Keratinocyte (primary cell): ENCODE results near the gene OR5AN1. TPM values are rescaled to one million over a fixed set of nuclear protein-coding genes. Genes with fewer than 3 reads are reported as not detected.

Experiments
- DNase-seq: peaks from one replicate; pipeline ENCODE4 v3.0.0-alpha.2; 2011; ENCODE audit warnings: low read depth, missing footprints, low spot score
- FAIRE-seq: peaks from 2 replicates; lab custom pipeline; 2011; peaks lifted over from hg19 to GRCh38; lab: Jason Lieb, UNC
- H2AFZ ChIP-seq: 2 replicates; pipeline ENCODE4 v1.6.0; 2012; ENCODE audit warnings: low read length, control low read depth, inconsistent platforms; ENCODE audit not compliant: control insufficient read depth
- H3K27ac ChIP-seq: 2 replicates; pipeline ENCODE4 v1.5.1; 2011; ENCODE audit warnings: low read length; ENCODE audit not compliant: control insufficient read depth, insufficient read depth
- H3K27me3 ChIP-seq: 3 replicates; pipeline ENCODE4 v1.6.0; 2011; ENCODE audit warnings: low read length; ENCODE audit not compliant: control insufficient read depth, insufficient read depth; ENCODE audit errors: extremely low read depth
- H3K36me3 ChIP-seq, 2 experiments: 2 replicates in 1 of 2; 3 replicates in 1 of 2; pipeline ENCODE4 v1.5.1; 2011; ENCODE audit warnings: low read length in 2 of 2, mild to moderate bottlenecking in 1 of 2; ENCODE audit not compliant: control insufficient read depth in 2 of 2, insufficient read depth in 2 of 2; ENCODE audit errors: extremely low read depth in 1 of 2
- H3K4me1 ChIP-seq: 3 replicates; pipeline ENCODE4 v1.5.1; 2011; ENCODE audit warnings: low read length; ENCODE audit not compliant: control insufficient read depth, insufficient read depth; ENCODE audit errors: extremely low read depth
- H3K4me2 ChIP-seq: 3 replicates; pipeline ENCODE4 v1.6.0; 2011; ENCODE audit warnings: low read depth, low read length; ENCODE audit not compliant: control insufficient read depth, insufficient read depth; ENCODE audit errors: extremely low read depth
- H3K4me3 ChIP-seq, 3 experiments: fragments of 200-600 bp in 1 of 3; sonication (generic) in 1 of 3; 2 replicates in 2 of 3; 3 replicates in 1 of 3; pipeline ENCODE4 v1.5.1; 2011 to 2016; ENCODE audit warnings: low read length in 3 of 3, mild to moderate bottlenecking in 3 of 3, control low read depth in 2 of 3, inconsistent platforms in 1 of 3, low read depth in 1 of 3, mixed read lengths in 1 of 3, mixed run types in 1 of 3, moderate library complexity in 1 of 3; ENCODE audit not compliant: control insufficient read depth in 2 of 3, insufficient read depth in 2 of 3; ENCODE audit errors: extremely low read depth in 1 of 3
- H3K79me2 ChIP-seq: 2 replicates; pipeline ENCODE4 v1.6.0; 2012; ENCODE audit warnings: low read length; ENCODE audit not compliant: control insufficient read depth, insufficient read depth
- H3K9ac ChIP-seq: 3 replicates; pipeline ENCODE4 v1.6.0; 2011; ENCODE audit warnings: low read length; ENCODE audit not compliant: control insufficient read depth, insufficient read depth; ENCODE audit errors: extremely low read depth
- H3K9me1 ChIP-seq: 3 replicates; pipeline ENCODE4 v1.6.0; 2011; ENCODE audit warnings: low read length; ENCODE audit not compliant: control insufficient read depth, insufficient read depth; ENCODE audit errors: extremely low read depth
- H3K9me3 ChIP-seq: 2 replicates; pipeline ENCODE4 v1.5.1; 2012; ENCODE audit warnings: low read depth, low read length; ENCODE audit not compliant: control insufficient read depth
- H4K20me1 ChIP-seq: 3 replicates; pipeline ENCODE4 v1.6.0; 2011; ENCODE audit warnings: low read length; ENCODE audit not compliant: control insufficient read depth, insufficient read depth; ENCODE audit errors: extremely low read depth
- CTCF ChIP-seq, 3 experiments: IDR thresholded peaks in 1 of 3; conservative IDR thresholded peaks in 1 of 3; optimal IDR thresholded peaks in 1 of 3; 2 replicates in 2 of 3; 3 replicates in 1 of 3; pipeline versions ENCODE3 to v1.5.1; 2011; ENCODE audit warnings: low read length in 3 of 3, mild to moderate bottlenecking in 3 of 3, moderate library complexity in 2 of 3, control low read depth in 1 of 3, inconsistent platforms in 1 of 3; ENCODE audit not compliant: insufficient read depth in 2 of 3; ENCODE audit errors: extremely low read depth in 1 of 3
- EZH2 ChIP-seq: IDR thresholded peaks from one replicate; pipeline ENCODE4 v1.6.1; 2012; ENCODE audit warnings: inconsistent platforms, mild to moderate bottlenecking, low read length, moderate library complexity
- dilution Hi-C: fragments of 300-500 bp; cut with MboI; formaldehyde crosslinking; loops from one replicate; pipeline ENCODE4 v1.7.0; 2020; ENCODE audit warnings: low sequenced_read_pairs; ENCODE audit not compliant: extremely low pct_ligation_motif_present
- polyA plus RNA-seq, 5 experiments: library from polyadenylated mRNA; depleted of rRNA in 3 of 5; stranded (reverse) in 3 of 5; stranded (forward) in 1 of 5; unstranded in 1 of 5; fragments of >200 nt; gene quantifications; 1 replicate in 1 of 5; 2 replicates in 3 of 5; 3 replicates in 1 of 5; pipeline versions ENCODE4 v1.2.1 to v1.2.3, GENCODE V29; 2011 to 2012; ENCODE audit warnings: missing spikeins in 2 of 5, low read depth in 1 of 5, low replicate concordance in 1 of 5

The OR5AN1 gene
- polyA plus RNA-seq, 1 donor (not counting 4 experiments of a cell fraction or from before 2014, with no cell fraction given) = not detected

DNA sequence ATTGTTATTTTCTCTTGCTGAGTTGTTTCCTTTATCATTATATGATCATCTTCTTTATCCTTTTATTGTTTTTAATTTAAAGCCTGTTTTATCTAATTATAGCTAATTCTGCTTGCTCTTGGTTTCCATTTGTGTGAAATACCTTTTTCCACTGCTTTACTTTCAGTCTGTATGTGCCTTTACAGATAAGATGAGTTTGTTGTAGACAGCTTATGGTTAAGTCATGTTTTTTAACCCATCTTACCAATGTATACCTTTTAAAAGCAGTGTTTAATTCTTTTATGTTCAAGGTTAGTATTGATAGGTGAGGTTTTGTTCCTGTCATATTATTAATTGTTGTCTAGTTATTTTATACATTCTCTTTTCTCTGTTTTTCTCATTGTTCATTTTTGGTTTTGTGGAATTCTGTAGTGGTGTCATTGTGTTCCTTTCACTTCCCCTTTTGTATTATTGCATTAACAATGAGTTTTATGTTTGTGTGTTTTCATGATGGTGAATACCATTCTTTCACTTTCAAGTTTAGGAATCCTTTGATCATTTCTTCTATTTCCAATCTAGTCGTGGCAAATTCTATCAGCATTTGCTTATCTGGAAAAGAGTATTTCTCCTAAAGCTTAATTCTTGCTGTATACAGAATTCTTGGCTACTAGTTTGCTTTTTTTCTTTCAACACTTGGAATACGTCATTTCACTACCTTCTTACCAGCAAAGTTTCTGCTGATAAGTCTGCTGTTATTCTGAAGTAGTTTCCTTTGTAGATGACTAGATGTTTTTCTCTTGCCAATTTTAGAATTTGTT, 21.8 kb downstream of the OR5AN1 start:
- dilution Hi-C loops = no loop called here
- H3K27ac ChIP-seq = no peak overlapping the region
- H3K9ac ChIP-seq = no peak overlapping the region
- H4K20me1 ChIP-seq = no peaks in the 10 kb centered on the region
- H3K4me1 ChIP-seq = no peaks in the 10 kb centered on the region
- no peak overlapping the region for H2AFZ ChIP-seq
- TF ChIP-seq EZH2 = no peak
- no peak for TF ChIP-seq CTCF (optimal IDR thresholded peaks at IDR 0.05 in 1 of 3, IDR thresholded peaks at IDR 0.05 in 1 of 3, conservative IDR thresholded peaks at IDR 0.05 in 1 of 3; ENCODE audit: extremely low read depth in 1 of 3, insufficient read depth in 2 of 3, low read length in 3 of 3)
- H3K4me3 ChIP-seq = no peak overlapping the region
- no peak for DNase-seq
- H3K9me1 ChIP-seq = no peaks in the 10 kb centered on the region
- FAIRE-seq = no peak
- H3K36me3 ChIP-seq = no peaks in the 10 kb centered on the region
- no peaks in the 10 kb centered on the region for H3K9me3 ChIP-seq
- no peak overlapping the region for H3K4me2 ChIP-seq
- H3K79me2 ChIP-seq = no peaks in the 10 kb centered on the region
- no peaks in the 10 kb centered on the region for H3K27me3 ChIP-seq

DNA sequence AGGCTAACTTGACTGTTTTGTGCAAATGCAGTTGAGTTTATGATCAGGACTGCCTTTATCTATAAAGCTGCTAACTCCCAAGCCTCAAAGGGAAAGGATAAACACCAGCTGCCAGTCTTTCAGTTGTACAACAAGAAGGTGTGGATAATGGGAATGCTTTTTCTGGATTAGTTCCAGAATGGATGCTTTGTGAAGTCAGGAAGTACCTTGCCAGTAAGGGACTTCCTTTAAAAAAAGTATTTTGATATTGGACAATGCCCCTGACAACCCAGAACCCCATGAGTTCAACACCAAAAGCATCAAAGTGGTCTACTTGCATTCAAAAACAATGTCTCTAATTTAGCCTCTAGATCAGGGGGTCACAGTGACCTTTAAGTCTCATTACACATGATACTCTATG, 35.5 kb downstream of the OR5AN1 start:
- no peaks in the 10 kb centered on the region for H3K27me3 ChIP-seq
- FAIRE-seq = no peak
- no peaks in the 10 kb centered on the region for H3K9me3 ChIP-seq
- no peak overlapping the region for H3K9ac ChIP-seq
- no peak overlapping the region for H2AFZ ChIP-seq
- H3K4me2 ChIP-seq = no peak overlapping the region
- no peaks in the 10 kb centered on the region for H3K79me2 ChIP-seq
- H3K36me3 ChIP-seq = no peaks in the 10 kb centered on the region
- dilution Hi-C loops = no loop called here
- H4K20me1 ChIP-seq = no peaks in the 10 kb centered on the region
- TF ChIP-seq CTCF (optimal IDR thresholded peaks at IDR 0.05 in 1 of 3, IDR thresholded peaks at IDR 0.05 in 1 of 3, conservative IDR thresholded peaks at IDR 0.05 in 1 of 3; ENCODE audit: extremely low read depth in 1 of 3, insufficient read depth in 2 of 3, low read length in 3 of 3) (no peak), EZH2 (no peak)
- H3K4me1 ChIP-seq = no peaks in the 10 kb centered on the region
- DNase-seq = no peak
- H3K9me1 ChIP-seq = no peaks in the 10 kb centered on the region
- no peak overlapping the region for H3K27ac ChIP-seq
- no peak overlapping the region for H3K4me3 ChIP-seq
